AG09309 (cell line): ENCODE measurements around the gene ANKS3.

Experiments
- DNase-seq: peaks from one replicate; pipeline ENCODE4 v3.0.0-alpha.2; 2010; ENCODE audit warnings: low read depth
- H3K4me3 ChIP-seq: 2 replicates; pipeline ENCODE4 v1.5.1; 2011; ENCODE audit warnings: mild to moderate bottlenecking, low read depth, low read length, moderate library complexity; ENCODE audit not compliant: control insufficient read depth
- CTCF ChIP-seq: IDR thresholded peaks from 2 replicates; pipeline ENCODE4 v1.5.1; 2011; ENCODE audit warnings: mild to moderate bottlenecking, low read depth, low read length, inconsistent platforms; ENCODE audit not compliant: insufficient read depth, control insufficient read depth; ENCODE audit errors: missing control alignments

ANKS3 gene

GRCh38 chr16:4776141-4776705, 42.2 kb upstream of the ANKS3 start:
- no peak for DNase-seq
- no peak for TF ChIP-seq CTCF

GRCh38 chr16:4775005-4775404, 40.9 kb upstream of the ANKS3 start:
- DNase-seq = no peak
- H3K4me3 ChIP-seq = no peak overlapping the region
- no peak for TF ChIP-seq CTCF

More at GRCh38 chr16:4776141-4776705, 42.2 kb upstream of the ANKS3 start:
- H3K4me3 ChIP-seq = no peak overlapping the region

- TF ChIP-seq CTCF = no peak
- no peak for DNase-seq
- H3K4me3 ChIP-seq = no peak overlapping the region
Observed at GRCh38 chr16:4772351-4772750, 38.3 kb upstream of the ANKS3 start.

GRCh38 chr16:4771646-4772045, 37.6 kb upstream of the ANKS3 start:
- TF ChIP-seq CTCF = no peak
- DNase-seq = no peak
- no peak overlapping the region for H3K4me3 ChIP-seq

GRCh38 chr16:4769306-4769638, 35.2 kb upstream of the ANKS3 start:
- TF ChIP-seq CTCF = no peak
- no peak for DNase-seq
- peak overlapping the region; percentile 71 for H3K4me3 ChIP-seq

GRCh38 chr16:4768549-4769305, 34.7 kb upstream of the ANKS3 start:
- TF ChIP-seq CTCF = no peak
- peak; percentile 62 for DNase-seq

More at GRCh38 chr16:4768549-4769305, 34.7 kb upstream of the ANKS3 start:
- peak overlapping the region; percentile 71 for H3K4me3 ChIP-seq
